Uterus (tissue), 4 donors: Measurements from ENCODE around the gene HCFC1R1. TPM values are rescaled to one million over a fixed set of nuclear protein-coding genes. Genes with fewer than 3 reads are reported as not detected.

Experiments
- DNase-seq, 2 donors: peaks; one replicate each; pipeline ENCODE4 v3.0.0-alpha.2; 2019 to 2020
- H3K27ac ChIP-seq, 2 donors: fragments of 200-600 bp; sonication (generic); 1 replicate in 1 of 2; 2 replicates in 1 of 2; pipeline ENCODE4 v1.5.1; 2016 to 2018
- H3K27me3 ChIP-seq, 2 donors: fragments of 200-600 bp; sonication (generic); one replicate each; pipeline ENCODE4 v1.5.1; 2018 to 2019; ENCODE audit warnings: control low read depth in 1 of 2
- H3K36me3 ChIP-seq, 2 donors: fragments of 200-600 bp; sonication (generic); one replicate each; pipeline ENCODE4 v1.5.1; 2019; ENCODE audit warnings: control low read depth in 1 of 2
- H3K4me1 ChIP-seq, 2 donors: fragments of 200-600 bp; sonication (generic); one replicate each; pipeline ENCODE4 v1.5.1; 2018 to 2019; ENCODE audit warnings: control low read depth in 1 of 2
- H3K4me3 ChIP-seq, 2 donors: fragments of 200-600 bp; sonication (generic); 1 replicate in 1 of 2; 2 replicates in 1 of 2; pipeline ENCODE4 v1.5.1; 2018 to 2019; ENCODE audit warnings: mild to moderate bottlenecking in 1 of 2
- H3K9me3 ChIP-seq, 2 donors: fragments of 200-600 bp; sonication (generic); one replicate each; pipeline ENCODE4 v1.5.1; 2019; ENCODE audit warnings: control low read depth in 1 of 2
- POLR2A ChIP-seq, 2 donors: fragments of 450-650 bp; IDR thresholded peaks; one replicate each; pipeline ENCODE4 v1.6.1; 2016; ENCODE audit warnings: antibody characterized with exemption in 2 of 2, mild to moderate bottlenecking in 1 of 2, moderate library complexity in 1 of 2
- intact Hi-C: fragments of 100-400 bp; cut with DNase I; formaldehyde crosslinking; loops from one replicate; pipeline ENCODE4 v1.15.1; 2023; ENCODE audit warnings: low total_unique reads
- total RNA-seq, 4 donors: library from RNA; depleted of rRNA in 3 of 4; stranded (reverse); fragments of >200 nt in 3 of 4; gene quantifications; one replicate each; pipeline versions ENCODE4 v1.1.0 to v1.2.4, GENCODE V29; 2014 to 2023
- TF ChIP-seq, protein P1 (sequence below), 4 experiments: fragments of 200-600 bp in 2 of 4; fragments of 450-650 bp in 2 of 4; sonication (generic) in 2 of 4; IDR thresholded peaks; one replicate each; pipeline ENCODE4 v1.5.1; 2016 to 2019; ENCODE audit warnings: antibody characterized with exemption in 4 of 4, mild to moderate bottlenecking in 2 of 4, moderate library complexity in 1 of 4
- donor health status: DM: yes; HTN: yes; CAD: no.

The HCFC1R1 gene
- total RNA-seq, 4 donors from 2014 or later, result 3.6 to 67.5 (median 25.4) TPM

DNA sequence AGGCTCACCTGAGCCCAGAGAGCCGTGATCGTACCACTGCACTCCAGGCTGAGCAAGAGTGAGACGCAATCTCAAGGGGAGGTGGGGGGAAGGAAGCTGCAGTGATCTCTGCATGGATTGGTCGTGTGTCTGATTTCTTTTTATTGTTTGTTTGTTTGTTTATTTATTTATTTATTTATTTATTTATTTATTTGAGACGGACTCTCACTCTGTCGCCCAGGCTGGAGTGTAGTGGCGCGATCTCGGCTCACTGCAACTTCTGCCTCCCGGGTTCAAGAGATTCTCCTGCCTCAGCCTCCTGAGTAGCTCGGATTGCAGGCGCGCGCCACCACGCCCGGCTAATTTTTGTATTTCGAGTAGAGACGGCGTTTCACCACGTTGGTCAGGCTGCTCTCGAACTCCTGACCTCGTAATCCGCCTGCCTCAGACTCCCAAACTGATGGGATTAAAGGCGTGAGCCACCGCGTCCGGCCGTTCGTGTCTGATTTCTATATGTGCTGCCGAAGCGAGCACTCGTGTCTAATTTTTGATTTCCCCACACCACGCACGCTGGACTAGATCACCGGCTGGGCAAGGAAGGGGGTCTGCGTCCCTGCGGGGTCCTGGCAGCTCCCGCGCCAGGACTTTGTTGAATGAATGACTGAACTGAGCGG is 4.0 kb downstream of the HCFC1R1 start:
- TF ChIP-seq, protein P1, sequence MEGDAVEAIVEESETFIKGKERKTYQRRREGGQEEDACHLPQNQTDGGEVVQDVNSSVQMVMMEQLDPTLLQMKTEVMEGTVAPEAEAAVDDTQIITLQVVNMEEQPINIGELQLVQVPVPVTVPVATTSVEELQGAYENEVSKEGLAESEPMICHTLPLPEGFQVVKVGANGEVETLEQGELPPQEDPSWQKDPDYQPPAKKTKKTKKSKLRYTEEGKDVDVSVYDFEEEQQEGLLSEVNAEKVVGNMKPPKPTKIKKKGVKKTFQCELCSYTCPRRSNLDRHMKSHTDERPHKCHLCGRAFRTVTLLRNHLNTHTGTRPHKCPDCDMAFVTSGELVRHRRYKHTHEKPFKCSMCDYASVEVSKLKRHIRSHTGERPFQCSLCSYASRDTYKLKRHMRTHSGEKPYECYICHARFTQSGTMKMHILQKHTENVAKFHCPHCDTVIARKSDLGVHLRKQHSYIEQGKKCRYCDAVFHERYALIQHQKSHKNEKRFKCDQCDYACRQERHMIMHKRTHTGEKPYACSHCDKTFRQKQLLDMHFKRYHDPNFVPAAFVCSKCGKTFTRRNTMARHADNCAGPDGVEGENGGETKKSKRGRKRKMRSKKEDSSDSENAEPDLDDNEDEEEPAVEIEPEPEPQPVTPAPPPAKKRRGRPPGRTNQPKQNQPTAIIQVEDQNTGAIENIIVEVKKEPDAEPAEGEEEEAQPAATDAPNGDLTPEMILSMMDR (IDR thresholded peaks at IDR 0.05), result no peak
- TF ChIP-seq POLR2A (IDR thresholded peaks at IDR 0.05), result no peak
- DNase-seq, result no peak
- Histone ChIP-seq H3K9me3 (no peaks in the 10 kb centered on the region), H3K4me3 (peak overlapping the region; percentile 51 to 78), H3K27ac (peak overlapping the region in 1 of 2 donors; percentile 95), H3K27me3 (peaks cover 9 to 12% of the 10 kb centered on the region in 2 donors), H3K4me1 (peaks cover 0 to 18% of the 10 kb centered on the region in 2 donors), H3K36me3 (no peaks in the 10 kb centered on the region)
- intact Hi-C loops, result no loop called here

DNA sequence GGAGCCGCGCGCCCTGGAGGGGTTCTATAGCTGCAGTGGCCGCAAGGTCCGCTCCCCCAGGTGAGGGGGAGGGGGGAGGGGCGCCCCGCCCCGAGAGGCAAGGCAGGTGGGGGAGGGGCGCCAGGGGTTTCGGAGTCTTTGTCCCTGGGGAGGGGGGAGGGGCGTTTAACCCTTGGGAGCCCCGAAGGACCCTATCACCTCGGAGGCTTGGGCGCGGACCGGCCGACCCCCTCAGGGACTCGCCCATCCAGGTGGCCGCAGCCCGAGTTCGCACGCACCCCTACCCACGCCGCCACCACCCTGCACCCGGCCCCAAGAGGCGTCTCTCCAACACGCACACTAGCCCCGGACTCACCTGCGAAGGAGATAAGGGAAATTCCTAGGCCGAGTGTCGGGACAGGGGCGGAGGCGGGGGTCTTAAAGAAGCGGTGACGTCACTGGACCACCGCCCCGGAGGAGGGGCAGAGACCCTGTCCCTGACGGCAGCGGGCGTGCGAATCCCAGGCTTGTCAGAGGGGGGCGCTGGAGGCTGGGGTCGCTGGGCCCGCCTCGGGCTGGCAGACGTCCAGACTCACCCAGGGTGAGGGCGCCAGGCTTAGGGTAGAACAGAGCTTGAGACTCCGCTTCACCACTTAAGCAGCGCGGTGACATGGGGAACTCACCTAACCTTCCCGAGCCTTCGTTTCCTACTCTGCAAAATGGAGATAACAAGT is 5.8 kb downstream of the HCFC1R1 start, which contains the start of gene CLDN6:
Gene CLDN6 (minus strand): TSS at position 390 of the 713 bp plus-strand sequence. CDS start 2,162 bp downstream, outside the sequence.
- intact Hi-C loops, result no loop called here
- no peaks in the 10 kb centered on the region for H3K9me3 ChIP-seq
- H3K36me3 ChIP-seq, result no peaks in the 10 kb centered on the region
- peaks cover 0 to 10% of the 10 kb centered on the region in 2 donors for H3K4me1 ChIP-seq
- H3K4me3 ChIP-seq, result no peak within 1 kb of the TSS
- no peak within 1 kb of the TSS for H3K27ac ChIP-seq
- TF ChIP-seq POLR2A (IDR thresholded peaks at IDR 0.05), result no peak
- TF ChIP-seq, protein P1 (IDR thresholded peaks at IDR 0.05), result no peak
- peaks cover 9 to 18% of the 10 kb centered on the region in 2 donors for H3K27me3 ChIP-seq
- no peak for DNase-seq

DNA sequence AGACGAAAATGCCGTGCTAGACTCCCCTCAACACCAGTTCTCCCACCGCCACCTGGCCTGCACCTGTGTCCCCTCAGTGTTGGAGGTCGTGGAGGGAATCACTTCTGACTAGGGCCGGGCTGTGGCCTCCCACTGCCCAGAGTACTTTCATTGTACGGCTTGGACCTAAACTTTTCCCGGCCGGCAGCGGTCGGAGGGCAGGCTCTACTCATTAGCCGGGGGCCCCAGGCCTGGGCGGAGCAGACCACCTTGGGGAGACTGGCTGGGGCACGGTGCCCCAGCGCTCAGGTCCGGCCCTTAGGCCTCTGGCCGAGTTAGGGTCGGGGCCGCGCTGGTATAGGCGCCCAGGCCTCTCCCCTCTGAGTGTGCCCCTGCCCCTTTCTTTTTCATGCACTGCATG is 6.4 kb downstream of the HCFC1R1 start:
- H3K27me3 ChIP-seq, result peaks cover 9 to 23% of the 10 kb centered on the region in 2 donors

DNA sequence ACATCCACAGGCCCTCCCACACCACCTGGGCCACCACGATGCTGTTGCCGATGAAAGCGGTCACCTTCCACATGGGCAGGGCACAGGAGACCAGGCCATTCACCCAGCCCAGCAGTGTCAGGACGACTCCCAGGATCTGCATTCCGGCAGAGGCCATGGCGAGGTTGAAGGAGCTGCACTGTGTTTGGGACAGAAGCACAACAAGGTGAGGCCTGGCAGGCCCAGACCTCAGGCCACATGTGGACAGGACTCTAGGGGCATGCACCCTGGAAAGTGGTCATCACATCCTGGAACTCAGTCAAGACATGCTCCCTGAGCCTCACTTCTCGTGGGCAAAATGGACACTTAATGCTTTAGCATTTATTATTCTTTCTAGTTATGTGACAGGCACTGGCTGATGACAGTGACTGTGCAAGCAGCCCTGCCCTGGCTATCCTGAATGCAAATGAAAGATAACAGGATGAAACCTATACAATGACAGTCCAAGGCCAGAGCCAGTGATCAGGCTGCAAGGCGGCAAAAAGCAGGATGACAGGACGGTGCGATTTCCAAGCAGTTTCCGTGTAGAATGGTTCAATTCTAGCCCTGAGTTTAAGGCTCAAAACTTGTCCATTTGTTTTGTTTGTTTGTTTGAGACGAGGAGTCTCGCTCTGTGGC is 7.7 kb downstream of the HCFC1R1 start:
- Histone ChIP-seq H3K36me3 (no peaks in the 10 kb centered on the region), H3K27me3 (peaks cover 9 to 27% of the 10 kb centered on the region in 2 donors), H3K27ac (no peak overlapping the region), H3K9me3 (no peaks in the 10 kb centered on the region), H3K4me3 (no peak overlapping the region), H3K4me1 (no peaks in the 10 kb centered on the region)
- TF ChIP-seq, protein P1 (IDR thresholded peaks at IDR 0.05), result no peak
- no peak for TF ChIP-seq POLR2A (IDR thresholded peaks at IDR 0.05)
- intact Hi-C loops, result no loop called here
- no peak for DNase-seq

More for the DNA sequence above, 6.4 kb downstream of the HCFC1R1 start:
- intact Hi-C loops, result no loop called here
- H3K4me3 ChIP-seq, result no peak overlapping the region
- H3K4me1 ChIP-seq, result peaks cover 0 to 4% of the 10 kb centered on the region in 2 donors
- TF ChIP-seq, protein P1 (IDR thresholded peaks at IDR 0.05), result no peak
- TF ChIP-seq POLR2A (IDR thresholded peaks at IDR 0.05), result no peak
- H3K27ac ChIP-seq, result no peak overlapping the region
- H3K36me3 ChIP-seq, result no peaks in the 10 kb centered on the region
- DNase-seq, result no peak
- H3K9me3 ChIP-seq, result no peaks in the 10 kb centered on the region
